ENCODE measurements around the gene CLEC4G. TPM values are rescaled to one million over a fixed set of nuclear protein-coding genes. Genes with fewer than 3 reads are reported as not detected.

The CLEC4G gene
- total and polyA plus RNA-seq, 2 of the 8 experiments (the other 6 are each of a cell fraction or from before 2014, with no cell fraction given): 0.35 to 2.9 TPM

DNA sequence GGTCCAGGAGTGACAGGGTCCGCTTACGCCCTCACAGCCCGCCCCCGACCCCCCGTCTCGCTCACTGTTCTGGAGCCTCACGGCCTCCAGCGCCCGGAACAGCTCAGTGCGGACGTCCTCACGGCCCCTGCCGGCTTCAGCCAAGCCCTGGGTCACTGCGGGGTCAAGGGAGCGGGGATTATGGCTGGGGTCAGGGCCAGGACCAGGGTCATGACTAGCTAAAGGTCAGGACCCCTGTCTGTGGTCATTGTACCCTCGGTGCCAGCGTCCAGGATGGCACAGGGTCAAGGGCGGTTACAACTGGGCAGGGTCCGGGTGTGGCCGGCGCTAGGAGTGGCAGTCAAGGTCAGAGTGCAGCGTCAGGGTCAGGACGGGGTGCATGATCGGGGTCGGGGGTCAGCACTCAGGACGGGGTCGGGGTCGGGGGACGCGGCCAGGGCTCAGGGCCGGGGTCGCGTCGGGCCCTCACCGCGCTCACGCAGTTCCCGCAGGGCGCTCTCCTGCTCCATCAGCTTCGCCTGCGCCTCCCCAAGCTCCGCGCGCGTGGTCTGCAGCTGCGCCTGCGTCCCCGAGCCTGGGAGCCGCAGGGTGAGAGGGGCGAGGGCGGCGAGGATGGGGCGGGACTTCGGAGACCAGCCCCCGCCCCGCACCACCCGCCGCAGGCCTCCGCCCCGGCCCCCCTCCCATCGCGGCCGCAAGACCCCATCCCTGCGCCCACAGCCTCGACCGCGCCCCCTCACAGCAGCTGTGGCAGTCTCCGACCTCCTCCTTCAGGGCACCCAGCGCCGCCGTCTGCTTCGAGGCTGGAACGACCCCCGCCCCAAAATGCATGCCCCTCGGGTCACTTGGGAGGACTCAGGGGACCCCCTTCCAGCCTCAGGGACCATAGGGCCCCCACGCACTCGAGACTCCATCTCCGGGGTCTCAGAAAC is 1.4 kb downstream of the CLEC4G start:
- H3K4ac ChIP-seq (replicated peaks; ENCODE audit: insufficient read length, low read depth, low read length): no peak overlapping the region

More for the DNA sequence above, 1.4 kb downstream of the CLEC4G start:
- H4K91ac ChIP-seq (replicated peaks; ENCODE audit: insufficient read length, low read length): no peak overlapping the region
- POLR2A ChIA-PET (ENCODE audit: partially characterized antibody): interaction anchor here (1.4 kb wide), 1 partner anchor 42 kb away, joined by 4 read pairs; no protein-coding TSS in a partner anchor
- no peaks in the 10 kb centered on the region for H3K79me2 ChIP-seq (ENCODE audit: control insufficient read depth in 1 of 2, insufficient read depth in 2 of 2, low read length in 2 of 2)
- H2BK120ac ChIP-seq (replicated peaks; ENCODE audit: low read depth, low read length): no peak overlapping the region
- H2BK12ac ChIP-seq (ENCODE audit: low read depth, low read length): no peak overlapping the region
- no peaks in the 10 kb centered on the region for H3K36me3 ChIP-seq (ENCODE audit: control insufficient read depth in 2 of 4, insufficient read depth in 4 of 4, low read length in 3 of 4)
- CTCF ChIA-PET (ENCODE audit: partially characterized antibody): interaction anchor here (0.6 kb wide), 1 partner anchor 25 kb away, joined by 3 read pairs; no protein-coding TSS in a partner anchor
- no peak overlapping the region for H3K9ac ChIP-seq (replicated peaks in 1 of 4; ENCODE audit: extremely low read depth in 1 of 4, low read depth in 3 of 4, low read length in 3 of 4)
- H3K23ac ChIP-seq (ENCODE audit: insufficient read length): no peak overlapping the region
- H3K18ac ChIP-seq (ENCODE audit: extremely low read depth, low read length): no peak overlapping the region; the same call in 1 of the 2 replicates
- H4K5ac ChIP-seq (ENCODE audit: insufficient read length, low read depth, low read length): no peak overlapping the region
- peaks cover 0 to 15% (median 9%) of the 10 kb centered on the region in 4 experiments; a peak in 6 of 7 replicates for H3K4me1 ChIP-seq (replicated peaks in 1 of 4; ENCODE audit: control insufficient read depth in 3 of 4, insufficient read depth in 4 of 4, low read length in 3 of 4)
- peaks cover 27 to 45% (median 44%) of the 10 kb centered on the region in 4 experiments for H3K27me3 ChIP-seq (replicated peaks in 1 of 4; ENCODE audit: control insufficient read depth in 3 of 4, extremely low read depth in 1 of 4, insufficient read depth in 3 of 4, low read length in 3 of 4)
- H2AK5ac ChIP-seq (ENCODE audit: low read depth, low read length): no peak overlapping the region
- WGBS, 2 experiments (ENCODE audit: extremely low coverage in 1 of 2, insufficient coverage in 1 of 2, insufficient read length in 1 of 2, insufficient replicate concordance in 2 of 2, low coverage in 1 of 2, low lambda C conversion rate in 2 of 2, missing lambda C conversion rate in 1 of 2): 14% methylated on average over 23 of the region's 78 CpGs; no CpG with 5 or more reads in 1 of the 2 experiments
- no peak overlapping the region for H3K14ac ChIP-seq (ENCODE audit: insufficient read length)
- H2BK15ac ChIP-seq (ENCODE audit: low read length): no peak overlapping the region
- FAIRE-seq (no peak), DNase-seq (ENCODE audit: low read depth in 1 of 2, low spot score in 2 of 2) (no peak)
- H2AFZ ChIP-seq (ENCODE audit: low read length): no peak overlapping the region
- H4K20me1 ChIP-seq (replicated peaks in 1 of 2; ENCODE audit: control insufficient read depth in 1 of 2, insufficient read depth in 2 of 2, low read length in 2 of 2): peaks cover 0 to 3% of the 10 kb centered on the region in 2 experiments
- peak overlapping the region; percentile 32 to 63 (median 40); a peak in 7 of 8 replicates for H3K4me3 ChIP-seq (ENCODE audit: extremely low read depth in 1 of 4, insufficient read depth in 2 of 4, low read depth in 3 of 4, low read length in 4 of 4)
- H4K8ac ChIP-seq (ENCODE audit: extremely low read depth, insufficient read depth, low read length): peak overlapping the region; percentile 44
- no peak overlapping the region for H2BK20ac ChIP-seq (ENCODE audit: low read length)
- H3K27ac ChIP-seq (ENCODE audit: low read depth, low read length): no peak overlapping the region
- no peak overlapping the region for H2BK5ac ChIP-seq (ENCODE audit: low read depth, low read length)
- H3K79me1 ChIP-seq (ENCODE audit: low read depth, low read length): no peaks in the 10 kb centered on the region
- H3K56ac ChIP-seq (replicated peaks; ENCODE audit: insufficient read length, low read depth, low read length): no peak overlapping the region
- peak overlapping the region; percentile 96 to 98 for H3K4me2 ChIP-seq (ENCODE audit: insufficient read depth in 1 of 2, low read depth in 2 of 2, low read length in 2 of 2)
- peaks cover 8% of the 10 kb centered on the region; the same call in 1 of the 2 replicates for H3K23me2 ChIP-seq (ENCODE audit: low read depth, low read length)
- no peaks in the 10 kb centered on the region for H3K9me3 ChIP-seq (ENCODE audit: insufficient read depth in 2 of 2, low read depth in 1 of 2, low read length in 1 of 2)
- TF ChIP-seq RXRA (IDR thresholded peaks at IDR 0.05; ENCODE audit: insufficient read depth, low read depth, low read length) (0 out of 2 replicates have a peak, but pooled peaks have one; percentile 53), JUN (IDR thresholded peaks at IDR 0.05; ENCODE audit: low read depth, low read length) (no peak), E2F6 (IDR thresholded peaks at IDR 0.05) (0 out of 2 replicates have a peak, but pooled peaks have one; percentile 7), EZH2 (IDR thresholded peaks at IDR 0.05; ENCODE audit: low read depth, low read length, severe bottlenecking) (peak; percentile 47), PHF8 (conservative IDR thresholded peaks at IDR 0.05; ENCODE audit: low read depth, low read length) (no peak), CTBP2 (IDR thresholded peaks at IDR 0.05; ENCODE audit: borderline replicate concordance, insufficient read depth, insufficient read length, low read length) (no peak), SUZ12 (IDR thresholded peaks at IDR 0.05; ENCODE audit: low read length) (peak; percentile 68), NANOG (IDR thresholded peaks at IDR 0.05; ENCODE audit: insufficient read depth, low read depth, low read length, poor library complexity, severe bottlenecking) (no peak)
- TF ChIP-seq, protein P1, sequence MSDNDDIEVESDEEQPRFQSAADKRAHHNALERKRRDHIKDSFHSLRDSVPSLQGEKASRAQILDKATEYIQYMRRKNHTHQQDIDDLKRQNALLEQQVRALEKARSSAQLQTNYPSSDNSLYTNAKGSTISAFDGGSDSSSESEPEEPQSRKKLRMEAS (IDR thresholded peaks at IDR 0.05): peak; percentile 74

Measured in H1 (cell line).